Panc1 (cell line): ENCODE data around the gene TLDC2.

Experiments used
- CTCF ChIP-seq: fragments of 450-650 bp; IDR thresholded peaks from 2 replicates; pipeline ENCODE4 v1.5.1; 2017; ENCODE audit warnings: mild to moderate bottlenecking
- POLR2AphosphoS5 ChIP-seq: IDR thresholded peaks from 2 replicates; pipeline ENCODE4 v1.6.1; 2012; ENCODE audit warnings: mild to moderate bottlenecking, low read depth, low read length, moderate library complexity
- SIN3A ChIP-seq: IDR thresholded peaks from 2 replicates; pipeline ENCODE4 v1.6.1; 2012; ENCODE audit warnings: low read depth, mild to moderate bottlenecking, low read length, moderate library complexity, borderline replicate concordance; ENCODE audit not compliant: insufficient read depth
- TCF7L2 ChIP-seq: IDR thresholded peaks from 2 replicates; pipeline ENCODE4 v1.6.1; 2011; ENCODE audit warnings: mild to moderate bottlenecking, low read depth, low read length, inconsistent platforms

GRCh38 chr20:36865076-36865860 is 10.7 kb upstream of the TLDC2 start:
- TF ChIP-seq CTCF, result no peak
- no peak for TF ChIP-seq POLR2AphosphoS5
- TF ChIP-seq TCF7L2, result no peak
- no peak for TF ChIP-seq SIN3A
